Smooth muscle cell (in vitro differentiated cells): ENCODE results near the gene IL1RAPL2. TPM values are rescaled to one million over a fixed set of nuclear protein-coding genes. Genes with fewer than 3 reads are reported as not detected.
"Not testable (repeated sequence)": the region's sequence is repeated elsewhere in the genome, so short reads cannot be mapped to it uniquely, and the experiment has no call there.

ENCODE experiments used
- DNase-seq: peaks from one replicate; lab custom pipeline; 2025; ENCODE audit not compliant: unreplicated experiment; lab: John Stamatoyannopoulos, UW
- H2AFZ ChIP-seq: fragments of 200-600 bp; sonication (generic); 2 replicates; pipeline ENCODE4 v1.6.0; 2016; ENCODE audit warnings: antibody characterized with exemption, low read depth, mild to moderate bottlenecking
- H3F3A ChIP-seq: fragments of 200-600 bp; sonication (generic); 2 replicates; pipeline ENCODE4 v1.6.0; 2017; ENCODE audit warnings: antibody characterized with exemption, low read depth
- H3K27ac ChIP-seq: fragments of 200-600 bp; sonication (generic); 2 replicates; pipeline ENCODE4 v1.5.1; 2016; ENCODE audit warnings: low read depth, mild to moderate bottlenecking
- H3K27me3 ChIP-seq: fragments of 200-600 bp; sonication (generic); 2 replicates; pipeline ENCODE4 v1.6.1; 2016; ENCODE audit warnings: low read depth, mild to moderate bottlenecking
- H3K36me3 ChIP-seq: fragments of 200-600 bp; sonication (generic); 2 replicates; pipeline ENCODE4 v1.5.1; 2016; ENCODE audit warnings: low read depth
- H3K4me1 ChIP-seq: fragments of 200-600 bp; sonication (generic); 2 replicates; pipeline ENCODE4 v1.5.1; 2016; ENCODE audit warnings: low read depth
- H3K4me2 ChIP-seq: fragments of 200-600 bp; sonication (generic); 2 replicates; pipeline ENCODE4 v1.6.0; 2016; ENCODE audit warnings: mild to moderate bottlenecking
- H3K4me3 ChIP-seq: fragments of 200-600 bp; sonication (generic); 2 replicates; pipeline ENCODE4 v1.5.1; 2016; ENCODE audit warnings: mild to moderate bottlenecking
- H3K79me2 ChIP-seq: fragments of 200-600 bp; sonication (generic); 2 replicates; pipeline ENCODE4 v1.6.0; 2016; ENCODE audit warnings: low read depth, mild to moderate bottlenecking
- H3K9ac ChIP-seq: fragments of 200-600 bp; sonication (generic); 2 replicates; pipeline ENCODE4 v1.6.0; 2016; ENCODE audit warnings: low read depth
- H3K9me3 ChIP-seq: fragments of 200-600 bp; sonication (generic); replicated peaks from 2 replicates; pipeline ENCODE4 v1.5.1; 2016; ENCODE audit warnings: low read depth
- H4K20me1 ChIP-seq: fragments of 200-600 bp; sonication (generic); 2 replicates; pipeline ENCODE4 v1.6.0; 2016; ENCODE audit warnings: low read depth
- WGBS: methylation state at CpG from one replicate; pipeline ENCODE4 v1.1.7; 2016; ENCODE audit warnings: low lambda C conversion rate; 5-methylcytosine and 5-hydroxymethylcytosine counted together
- polyA plus RNA-seq: library from polyadenylated mRNA; unstranded; fragments of >200 nt; fragmentation: Nextera tagmentation; extraction: Ambion mirVana; gene quantifications from 2 replicates; pipeline ENCODE4 v1.2.1, GENCODE V29; 2016
- total RNA-seq: library from RNA; depleted of rRNA; stranded (reverse); fragments of >200 nt; gene quantifications from 2 replicates; pipeline ENCODE4 v1.2.3, GENCODE V29; 2014
- TF ChIP-seq, protein P1 (sequence below): fragments of 200-600 bp; sonication (generic); IDR thresholded peaks from 2 replicates; pipeline ENCODE4 v1.5.1; 2017; ENCODE audit warnings: borderline replicate concordance, mild to moderate bottlenecking, antibody characterized with exemption; ENCODE audit not compliant: insufficient read depth, poor library complexity, severe bottlenecking

IL1RAPL2 gene
- total and polyA plus RNA-seq, 2 experiments from 2014 or later = not detected

DNA sequence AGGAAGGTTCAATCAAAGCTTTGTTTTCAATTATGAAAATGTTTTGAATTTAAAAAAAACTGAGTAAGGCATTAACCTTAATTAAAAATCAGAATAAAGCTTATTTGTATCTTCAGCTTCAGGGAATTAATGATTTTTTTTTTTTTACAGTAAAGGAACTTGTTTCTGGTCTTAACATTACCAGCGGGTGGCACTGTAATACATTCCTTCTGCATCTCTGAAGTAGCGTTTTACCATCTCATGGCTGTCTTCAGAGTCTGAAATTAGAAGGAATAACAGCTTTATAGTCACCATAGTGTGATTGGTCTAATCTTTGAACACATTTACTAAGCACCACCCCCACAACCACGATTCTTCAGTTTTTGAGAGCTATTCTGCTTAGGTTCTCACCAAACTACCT, 102.6 kb downstream of the IL1RAPL2 start:
- H4K20me1 ChIP-seq = no peaks in the 10 kb centered on the region
- no peaks in the 10 kb centered on the region for H3K4me1 ChIP-seq
- H3F3A ChIP-seq = no peaks in the 10 kb centered on the region
- DNase-seq = no peak
- 24% methylated on average over 3 of the region's 3 CpGs for WGBS
- H3K36me3 ChIP-seq = no peaks in the 10 kb centered on the region
- TF ChIP-seq, protein P1, sequence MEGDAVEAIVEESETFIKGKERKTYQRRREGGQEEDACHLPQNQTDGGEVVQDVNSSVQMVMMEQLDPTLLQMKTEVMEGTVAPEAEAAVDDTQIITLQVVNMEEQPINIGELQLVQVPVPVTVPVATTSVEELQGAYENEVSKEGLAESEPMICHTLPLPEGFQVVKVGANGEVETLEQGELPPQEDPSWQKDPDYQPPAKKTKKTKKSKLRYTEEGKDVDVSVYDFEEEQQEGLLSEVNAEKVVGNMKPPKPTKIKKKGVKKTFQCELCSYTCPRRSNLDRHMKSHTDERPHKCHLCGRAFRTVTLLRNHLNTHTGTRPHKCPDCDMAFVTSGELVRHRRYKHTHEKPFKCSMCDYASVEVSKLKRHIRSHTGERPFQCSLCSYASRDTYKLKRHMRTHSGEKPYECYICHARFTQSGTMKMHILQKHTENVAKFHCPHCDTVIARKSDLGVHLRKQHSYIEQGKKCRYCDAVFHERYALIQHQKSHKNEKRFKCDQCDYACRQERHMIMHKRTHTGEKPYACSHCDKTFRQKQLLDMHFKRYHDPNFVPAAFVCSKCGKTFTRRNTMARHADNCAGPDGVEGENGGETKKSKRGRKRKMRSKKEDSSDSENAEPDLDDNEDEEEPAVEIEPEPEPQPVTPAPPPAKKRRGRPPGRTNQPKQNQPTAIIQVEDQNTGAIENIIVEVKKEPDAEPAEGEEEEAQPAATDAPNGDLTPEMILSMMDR = no peak
- no peak overlapping the region for H3K4me3 ChIP-seq
- H2AFZ ChIP-seq = no peak overlapping the region
- H3K4me2 ChIP-seq = no peak overlapping the region
- no peak overlapping the region for H3K27ac ChIP-seq
- H3K9me3 ChIP-seq = no peaks in the 10 kb centered on the region
- no peaks in the 10 kb centered on the region for H3K79me2 ChIP-seq
- H3K9ac ChIP-seq = no peak overlapping the region
- H3K27me3 ChIP-seq = no peaks in the 10 kb centered on the region

DNA sequence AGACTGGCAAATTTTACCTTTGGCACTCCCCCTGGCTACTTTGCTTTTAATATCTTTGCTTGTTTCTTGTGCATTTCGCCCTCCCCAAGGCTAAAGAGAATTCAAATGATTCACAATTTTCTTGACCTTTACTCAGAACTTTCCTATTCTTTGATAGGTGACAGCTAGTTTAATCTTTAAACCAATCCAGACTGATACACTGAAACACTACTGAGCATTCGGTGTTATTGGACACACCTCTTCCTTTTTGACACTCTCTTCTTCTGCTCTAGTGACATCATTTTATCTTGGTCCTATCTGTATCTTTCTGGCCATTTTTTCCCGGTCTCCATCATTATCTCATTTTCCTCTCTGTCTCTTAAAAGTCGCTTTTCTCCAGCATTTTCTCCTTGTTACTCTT, 103.1 kb downstream of the IL1RAPL2 start:
- Histone ChIP-seq H3K36me3 (no peaks in the 10 kb centered on the region), H3K4me1 (no peaks in the 10 kb centered on the region), H3K4me2 (no peak overlapping the region), H3K4me3 (no peak overlapping the region), H3F3A (no peaks in the 10 kb centered on the region), H4K20me1 (no peaks in the 10 kb centered on the region), H3K27me3 (no peaks in the 10 kb centered on the region), H3K79me2 (no peaks in the 10 kb centered on the region), H3K9me3 (no peaks in the 10 kb centered on the region), H3K27ac (no peak overlapping the region), H3K9ac (no peak overlapping the region), H2AFZ (no peak overlapping the region)
- TF ChIP-seq, protein P1 = no peak
- DNase-seq = no peak
- 62% methylated on average over 4 of the region's 4 CpGs for WGBS

DNA sequence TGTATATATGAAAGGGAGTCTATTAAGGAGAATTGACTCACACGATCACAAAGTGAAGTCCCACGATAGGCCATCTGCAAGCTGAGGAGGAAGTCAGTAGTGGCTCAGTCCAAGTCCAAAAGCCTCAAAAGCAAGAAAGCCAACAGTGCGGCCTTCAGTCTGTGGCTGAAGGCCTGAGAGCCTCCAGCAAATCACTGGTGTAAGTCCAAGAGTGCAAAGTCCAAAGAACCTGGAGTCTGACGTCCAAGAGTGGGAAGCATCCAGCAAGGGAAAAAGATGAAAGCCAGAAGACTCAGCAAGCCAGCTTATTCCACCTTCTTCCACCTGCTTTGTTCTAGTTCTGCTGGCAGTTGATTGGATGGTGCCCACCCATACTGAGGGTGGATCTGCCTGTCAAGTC, 104.1 kb downstream of the IL1RAPL2 start:
- Histone ChIP-seq H3K4me1 (no peaks in the 10 kb centered on the region), H3K9ac (no peak overlapping the region), H2AFZ (no peak overlapping the region), H3K9me3 (no peaks in the 10 kb centered on the region), H3K4me3 (no peak overlapping the region), H4K20me1 (no peaks in the 10 kb centered on the region), H3F3A (no peaks in the 10 kb centered on the region), H3K36me3 (no peaks in the 10 kb centered on the region), H3K27ac (no peak overlapping the region), H3K79me2 (no peaks in the 10 kb centered on the region), H3K27me3 (no peaks in the 10 kb centered on the region), H3K4me2 (no peak overlapping the region)
- no peak for DNase-seq
- 66% methylated on average over 4 of the region's 4 CpGs for WGBS
- TF ChIP-seq, protein P1 = no peak

DNA sequence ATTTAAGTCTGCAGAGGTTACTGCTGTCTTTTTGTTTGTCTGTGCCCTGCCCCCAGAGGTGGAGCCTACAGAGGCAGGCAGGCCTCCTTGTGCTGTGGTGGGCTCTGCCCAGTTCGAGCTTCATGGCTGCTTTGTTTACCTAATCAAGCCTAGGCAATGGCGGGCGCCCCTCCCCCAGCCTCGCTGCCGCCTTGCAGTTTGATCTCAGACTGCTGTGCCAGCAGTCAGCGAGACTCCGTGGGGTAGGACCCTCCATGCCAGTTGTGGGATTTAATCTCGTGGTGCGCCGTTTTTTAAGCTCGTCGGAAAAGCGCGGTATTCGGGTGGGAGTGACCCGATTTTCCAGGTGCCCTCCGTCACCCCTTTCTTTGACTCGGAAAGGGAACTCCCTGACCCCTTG, 111.5 kb downstream of the IL1RAPL2 start:
- WGBS = 87% methylated on average over 18 of the region's 18 CpGs

More for the DNA sequence above, 111.5 kb downstream of the IL1RAPL2 start:
- not testable (repeated sequence) for H3K4me2 ChIP-seq, H3K4me1 ChIP-seq, H3K9me3 ChIP-seq, H3K36me3 ChIP-seq, H3K4me3 ChIP-seq, H3K9ac ChIP-seq, H4K20me1 ChIP-seq, H3K79me2 ChIP-seq, H3F3A ChIP-seq, H2AFZ ChIP-seq, H3K27me3 ChIP-seq, DNase-seq, H3K27ac ChIP-seq
